ENCODE results near the gene FSTL5. TPM values are rescaled to one million over a fixed set of nuclear protein-coding genes. Genes with fewer than 3 reads are reported as not detected.

The FSTL5 gene
- total RNA-seq, 1 experiment from 2014 or later: not detected

DNA sequence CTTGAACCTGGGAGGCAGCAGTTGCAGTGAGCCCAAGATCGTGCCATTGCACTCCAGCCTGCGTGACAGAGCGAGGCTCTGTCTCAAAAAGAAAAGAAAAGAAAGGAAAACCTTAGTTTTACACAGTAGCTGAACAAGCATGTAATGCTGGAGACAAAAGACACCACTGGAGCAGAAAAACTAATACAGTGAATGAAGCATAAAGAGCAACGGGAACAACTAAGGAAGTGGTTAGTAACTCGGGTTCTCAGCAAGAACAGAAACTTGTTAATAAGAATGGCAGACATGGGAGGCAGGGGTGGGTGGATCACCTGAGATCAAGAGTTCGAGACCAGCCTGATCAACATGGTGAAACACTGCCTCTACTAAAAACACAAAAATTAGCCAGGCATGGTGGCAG is 263.7 kb downstream of the FSTL5 start:
- H2AFZ ChIP-seq (ENCODE audit: low read length): no peak overlapping the region
- Mint-ChIP-seq H3K36me3 (ENCODE audit: insufficient read depth in 1 of 3, low read depth in 3 of 3) (no peaks in the 10 kb centered on the region), H3K4me3 (no peak overlapping the region), H3K27ac (peak overlapping the region in 1 of 3 experiments; percentile 72; a peak in 1 of 7 replicates), H3K9me3 (no peaks in the 10 kb centered on the region), H3K27me3 (ENCODE audit: low read depth) (no peaks in the 10 kb centered on the region), H3K4me1 (no peaks in the 10 kb centered on the region)
- H2BK15ac ChIP-seq (ENCODE audit: low read depth, low read length): no peak overlapping the region
- no peak for DNase-seq
- no peak overlapping the region for H2AK5ac ChIP-seq (ENCODE audit: insufficient read length, low read length)
- H2BK5ac ChIP-seq (ENCODE audit: insufficient read length, low read length): no peak overlapping the region
- TF ChIP-seq, protein P1, sequence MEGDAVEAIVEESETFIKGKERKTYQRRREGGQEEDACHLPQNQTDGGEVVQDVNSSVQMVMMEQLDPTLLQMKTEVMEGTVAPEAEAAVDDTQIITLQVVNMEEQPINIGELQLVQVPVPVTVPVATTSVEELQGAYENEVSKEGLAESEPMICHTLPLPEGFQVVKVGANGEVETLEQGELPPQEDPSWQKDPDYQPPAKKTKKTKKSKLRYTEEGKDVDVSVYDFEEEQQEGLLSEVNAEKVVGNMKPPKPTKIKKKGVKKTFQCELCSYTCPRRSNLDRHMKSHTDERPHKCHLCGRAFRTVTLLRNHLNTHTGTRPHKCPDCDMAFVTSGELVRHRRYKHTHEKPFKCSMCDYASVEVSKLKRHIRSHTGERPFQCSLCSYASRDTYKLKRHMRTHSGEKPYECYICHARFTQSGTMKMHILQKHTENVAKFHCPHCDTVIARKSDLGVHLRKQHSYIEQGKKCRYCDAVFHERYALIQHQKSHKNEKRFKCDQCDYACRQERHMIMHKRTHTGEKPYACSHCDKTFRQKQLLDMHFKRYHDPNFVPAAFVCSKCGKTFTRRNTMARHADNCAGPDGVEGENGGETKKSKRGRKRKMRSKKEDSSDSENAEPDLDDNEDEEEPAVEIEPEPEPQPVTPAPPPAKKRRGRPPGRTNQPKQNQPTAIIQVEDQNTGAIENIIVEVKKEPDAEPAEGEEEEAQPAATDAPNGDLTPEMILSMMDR (conservative IDR thresholded peaks at IDR 0.05): no peak
- no peak overlapping the region for H3K4me2 ChIP-seq (ENCODE audit: insufficient read depth, insufficient read length, low read length)
- no peak overlapping the region for H3K9ac ChIP-seq (ENCODE audit: extremely low read depth, insufficient read length, low read length)
- H4K5ac ChIP-seq (ENCODE audit: insufficient read length, low read depth, low read length): no peak overlapping the region
- H3K23ac ChIP-seq (ENCODE audit: insufficient read length, low read depth, low read length): no peak overlapping the region
- WGBS (ENCODE audit: extremely low coverage, insufficient read length, low lambda C conversion rate): no CpG with 5 or more reads among the region's 6 CpGs
- no peak overlapping the region for H3T11ph ChIP-seq (ENCODE audit: low read length)
- H4K20me1 ChIP-seq (ENCODE audit: control insufficient read depth, insufficient read depth, insufficient read length): no peaks in the 10 kb centered on the region
- no peaks in the 10 kb centered on the region for H3K4me1 ChIP-seq (ENCODE audit: insufficient read depth, low read length)
- no peak overlapping the region for H2BK120ac ChIP-seq (ENCODE audit: low read depth, low read length, poor library complexity, severe bottlenecking)
- no peaks in the 10 kb centered on the region for H3K9me3 ChIP-seq (ENCODE audit: control insufficient read depth, low read depth, low read length)
- no peak overlapping the region for H3K14ac ChIP-seq (ENCODE audit: insufficient read depth, low read length)
- no peak overlapping the region for H4K91ac ChIP-seq (ENCODE audit: insufficient read length, low read depth, low read length)
- no peak overlapping the region for H3K56ac ChIP-seq (ENCODE audit: insufficient read length, low read depth, low read length)
- H3K79me2 ChIP-seq (ENCODE audit: insufficient read depth, low read length): no peaks in the 10 kb centered on the region
- no peak overlapping the region for H3K4ac ChIP-seq (ENCODE audit: low read depth, low read length)
- H3K27ac ChIP-seq (ENCODE audit: insufficient read length, low read depth, low read length): no peak overlapping the region
- H3K79me1 ChIP-seq (ENCODE audit: insufficient read depth, low read depth, low read length, poor library complexity, severe bottlenecking): no peaks in the 10 kb centered on the region
- H2BK12ac ChIP-seq (ENCODE audit: insufficient read length, low read depth, low read length): no peak overlapping the region
- no peak overlapping the region for H4K8ac ChIP-seq (replicated peaks; ENCODE audit: insufficient read length, low read depth, low read length)
- no peaks in the 10 kb centered on the region for H3K27me3 ChIP-seq (ENCODE audit: insufficient read depth, low read length)
- no peaks in the 10 kb centered on the region for H3K23me2 ChIP-seq (ENCODE audit: insufficient read length, low read depth, low read length, poor library complexity, severe bottlenecking)
- H3K18ac ChIP-seq (ENCODE audit: insufficient read length, low read depth, low read length): no peak overlapping the region
- H2BK20ac ChIP-seq (ENCODE audit: low read depth, low read length, poor library complexity, severe bottlenecking): no peak overlapping the region

Measured in H9 (cell line).